RWPE2 (cell line): Measurements from ENCODE around the gene DOCK10.

Experiments used
- ATAC-seq: fragments of 200-7000 bp; cut with Tn5 transposase; 3 replicates; pipeline ENCODE4 v1.9.1; 2021; ENCODE audit warnings: low read depth
- DNase-seq: peaks from one replicate; pipeline ENCODE4 v3.0.0-alpha.2; 2020; ENCODE audit warnings: low spot score
- H3K27ac ChIP-seq: fragments of 450-650 bp; 2 replicates; pipeline ENCODE4 v1.5.1; 2017; ENCODE audit warnings: mild to moderate bottlenecking; ENCODE audit not compliant: poor library complexity, severe bottlenecking
- H3K27me3 ChIP-seq: fragments of 250-450 bp; sonication (Bioruptor Pico); 2 replicates; pipeline ENCODE4 v1.5.1; 2021; ENCODE audit warnings: mild to moderate bottlenecking, moderate library complexity; ENCODE audit not compliant: insufficient read depth, poor library complexity, severe bottlenecking
- H3K36me3 ChIP-seq: fragments of 250-450 bp; sonication (Bioruptor Pico); 2 replicates; pipeline ENCODE4 v1.5.1; 2020; ENCODE audit warnings: low read depth, mild to moderate bottlenecking, moderate library complexity
- H3K4me1 ChIP-seq: fragments of 250-450 bp; sonication (Bioruptor Pico); 2 replicates; pipeline ENCODE4 v1.5.1; 2021; ENCODE audit warnings: mild to moderate bottlenecking, moderate library complexity; ENCODE audit not compliant: insufficient read depth, poor library complexity, severe bottlenecking
- H3K4me3 ChIP-seq: fragments of 250-450 bp; sonication (Bioruptor Pico); 2 replicates; pipeline ENCODE4 v1.5.1; 2021; ENCODE audit warnings: mild to moderate bottlenecking, moderate library complexity; ENCODE audit not compliant: severe bottlenecking
- H3K9me3 ChIP-seq: fragments of 250-450 bp; sonication (Bioruptor Pico); 2 replicates; pipeline ENCODE4 v1.5.1; 2021; ENCODE audit warnings: mild to moderate bottlenecking, moderate library complexity; ENCODE audit not compliant: severe bottlenecking
- CTCF ChIP-seq: fragments of 450-650 bp; IDR thresholded peaks from one replicate; pipeline ENCODE4 v1.5.1; 2017; ENCODE audit warnings: mild to moderate bottlenecking, moderate library complexity; ENCODE audit not compliant: poor library complexity, severe bottlenecking

The DOCK10 gene

DNA sequence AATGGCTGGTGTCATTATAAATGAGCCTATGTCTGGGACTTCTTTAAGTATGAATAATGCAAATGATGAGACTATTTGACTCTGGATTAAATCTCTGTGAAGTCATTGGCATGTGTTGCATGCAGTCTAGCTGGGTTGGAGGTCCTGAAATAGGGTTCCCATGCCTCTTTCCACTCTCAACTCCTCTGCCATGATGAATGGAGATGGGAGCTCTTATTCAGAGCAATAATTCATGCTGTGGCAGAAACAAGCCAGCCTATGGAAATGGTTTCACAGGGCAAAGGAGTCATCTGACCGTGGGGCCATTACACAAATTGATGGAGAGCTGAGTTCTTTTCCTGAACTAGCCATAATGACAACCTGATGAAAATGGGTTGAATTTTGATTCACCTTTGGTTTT, 310.6 kb downstream of the DOCK10 start:
- no peak overlapping the region for H3K4me3 ChIP-seq
- no peak overlapping the region for H3K27ac ChIP-seq
- DNase-seq (no peak), ATAC-seq (no peak)
- no peaks in the 10 kb centered on the region for H3K36me3 ChIP-seq
- H3K9me3 ChIP-seq = no peaks in the 10 kb centered on the region
- H3K4me1 ChIP-seq = no peaks in the 10 kb centered on the region
- no peak for TF ChIP-seq CTCF
- no peaks in the 10 kb centered on the region for H3K27me3 ChIP-seq

DNA sequence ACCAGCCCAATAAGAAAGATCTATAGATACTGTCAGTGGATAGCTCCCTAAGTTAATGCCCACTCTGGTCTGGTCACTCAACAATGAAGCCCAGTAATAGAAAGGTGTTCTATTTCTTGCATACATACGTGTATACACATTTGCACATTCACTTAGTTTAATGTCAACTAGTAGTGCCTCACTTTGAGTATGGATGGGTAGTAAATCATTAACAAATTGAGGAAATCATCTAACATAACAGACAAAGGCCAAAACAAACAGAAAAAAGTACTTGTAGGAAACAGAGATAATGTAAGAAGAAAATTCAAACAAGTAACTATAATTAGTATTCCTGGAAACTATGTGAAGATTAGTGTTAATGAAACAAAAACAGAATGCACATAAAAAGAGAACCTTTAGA, 312.8 kb downstream of the DOCK10 start:
- no peaks in the 10 kb centered on the region for H3K4me1 ChIP-seq
- no peak for TF ChIP-seq CTCF
- no peak for ATAC-seq
- H3K36me3 ChIP-seq = no peaks in the 10 kb centered on the region
- H3K27ac ChIP-seq = no peak overlapping the region
- no peaks in the 10 kb centered on the region for H3K27me3 ChIP-seq
- H3K4me3 ChIP-seq = no peak overlapping the region
- H3K9me3 ChIP-seq = no peaks in the 10 kb centered on the region
- DNase-seq = no peak

DNA sequence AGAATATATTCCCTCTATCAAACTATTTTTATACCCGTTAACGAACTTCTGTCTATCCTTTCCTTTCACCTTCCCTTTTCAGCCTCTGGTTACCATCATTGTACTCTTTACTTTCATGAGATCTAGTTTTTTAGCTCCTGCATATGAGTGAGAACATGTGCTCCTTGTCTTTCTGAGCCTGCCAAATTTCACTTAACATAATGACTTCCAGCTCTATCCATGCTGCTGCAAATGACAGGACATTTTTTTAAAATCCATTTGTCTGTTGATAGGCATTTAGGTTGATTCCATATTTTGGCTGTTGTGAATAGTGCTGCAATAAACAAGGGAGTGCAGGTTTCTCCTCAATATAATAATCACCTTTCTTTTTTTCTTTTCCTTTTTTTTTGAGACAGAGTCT, 317.9 kb downstream of the DOCK10 start:
- DNase-seq (no peak), ATAC-seq (no peak)
- Histone ChIP-seq H3K27ac (no peak overlapping the region), H3K36me3 (no peaks in the 10 kb centered on the region), H3K27me3 (no peaks in the 10 kb centered on the region), H3K9me3 (no peaks in the 10 kb centered on the region), H3K4me3 (no peak overlapping the region), H3K4me1 (no peaks in the 10 kb centered on the region)
- TF ChIP-seq CTCF = no peak

DNA sequence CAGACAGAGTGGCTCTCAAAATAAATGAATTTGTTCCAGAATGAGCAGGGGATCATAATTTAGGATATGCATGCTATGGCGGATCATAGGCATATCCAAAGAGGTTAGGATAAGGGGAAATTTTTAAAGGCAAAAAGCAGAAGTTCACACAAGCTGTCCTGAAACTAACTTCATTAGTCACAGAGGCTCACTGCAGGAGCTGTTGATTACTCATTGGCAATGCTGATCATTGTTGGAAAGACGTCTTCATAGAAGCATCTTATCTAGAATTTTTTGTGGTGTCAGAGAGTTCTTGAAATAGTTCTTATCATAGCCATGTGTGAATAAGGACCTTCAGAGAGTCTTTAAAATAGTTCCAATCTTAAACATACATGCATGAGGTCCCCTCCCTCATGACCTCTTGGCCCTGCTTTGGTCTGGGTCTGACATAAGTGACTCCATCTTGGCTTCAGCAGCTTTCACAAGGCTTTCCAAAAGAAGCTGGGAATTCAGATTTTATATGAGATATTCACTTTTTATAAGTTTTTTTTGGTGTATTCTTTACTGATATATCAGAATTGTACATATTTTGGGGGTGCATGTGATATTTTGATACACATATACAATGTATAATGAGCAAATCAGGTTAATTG, 318.6 kb downstream of the DOCK10 start:
- TF ChIP-seq CTCF = no peak
- ATAC-seq = peak; percentile 19; the same call in 1 of the 3 replicates
- H3K36me3 ChIP-seq = no peaks in the 10 kb centered on the region
- no peak for DNase-seq
- no peaks in the 10 kb centered on the region for H3K4me1 ChIP-seq
- H3K27me3 ChIP-seq = no peaks in the 10 kb centered on the region
- H3K9me3 ChIP-seq = no peaks in the 10 kb centered on the region
- H3K27ac ChIP-seq = no peak overlapping the region
- no peak overlapping the region for H3K4me3 ChIP-seq

- Histone ChIP-seq H3K4me1 (no peaks in the 10 kb centered on the region), H3K27ac (no peak overlapping the region), H3K9me3 (no peaks in the 10 kb centered on the region), H3K4me3 (no peak overlapping the region), H3K27me3 (no peaks in the 10 kb centered on the region), H3K36me3 (no peaks in the 10 kb centered on the region)
- ATAC-seq (no peak), DNase-seq (no peak)
- TF ChIP-seq CTCF = no peak
Observed at GRCh38 chr2:224722770-224723169, 319.5 kb downstream of the DOCK10 start.
